ENCODE results near the gene ZC3H12D.

The ZC3H12D gene

GRCh38 chr6:149484733-149485700, at the start of gene ZC3H12D:
Gene ZC3H12D, minus strand, starts transcription at chr6:149485014. Its CDS starts 10,471 bp downstream, at chr6:149474543.
- H3F3A ChIP-seq (ENCODE audit: insufficient read depth, low read length), result no peaks in the 10 kb centered on the region
- H2AFZ ChIP-seq (ENCODE audit: low read length), result no peak within 1 kb of the TSS
- no peak for DNase-seq
- no peaks in the 10 kb centered on the region for H3K36me3 ChIP-seq (replicated peaks; ENCODE audit: insufficient read depth, low read length)
- H3K4me1 ChIP-seq (ENCODE audit: low read length), result no peaks in the 10 kb centered on the region
- no peaks in the 10 kb centered on the region for H3K79me2 ChIP-seq (ENCODE audit: low read length)
- no peaks in the 10 kb centered on the region for H3K27me3 ChIP-seq (replicated peaks; ENCODE audit: insufficient read depth, low read length)
- H3K9ac ChIP-seq (ENCODE audit: low read length), result no peak within 1 kb of the TSS
- no peak within 1 kb of the TSS for H3K27ac ChIP-seq (ENCODE audit: low read length)
- H3K9me2 ChIP-seq (replicated peaks; ENCODE audit: insufficient read depth, low read length), result no peaks in the 10 kb centered on the region
- no peak within 1 kb of the TSS for H3K4me3 ChIP-seq (ENCODE audit: low read length)
- H3K9me3 ChIP-seq (replicated peaks; ENCODE audit: insufficient read depth, low read length), result no peaks in the 10 kb centered on the region
- H3K4me2 ChIP-seq (ENCODE audit: low read depth, low read length), result no peak within 1 kb of the TSS
- no peaks in the 10 kb centered on the region for H4K20me1 ChIP-seq (ENCODE audit: insufficient read depth, low read length)
- TF ChIP-seq CTCF (IDR thresholded peaks at IDR 0.05; ENCODE audit: low read length), result no peak
- no peak for TF ChIP-seq EZH2 (optimal IDR thresholded peaks at IDR 0.05; ENCODE audit: low read depth, low read length)
- no peak for TF ChIP-seq EZH2phosphoT487 (IDR thresholded peaks at IDR 0.05; ENCODE audit: low read length)

- no peaks in the 10 kb centered on the region for H3K79me2 ChIP-seq (ENCODE audit: low read length)
- no peaks in the 10 kb centered on the region for H3K27me3 ChIP-seq (replicated peaks; ENCODE audit: insufficient read depth, low read length)
- no peaks in the 10 kb centered on the region for H3K4me1 ChIP-seq (ENCODE audit: low read length)
- no peak overlapping the region for H3K27ac ChIP-seq (ENCODE audit: low read length)
- H2AFZ ChIP-seq (ENCODE audit: low read length), result no peak overlapping the region
- H4K20me1 ChIP-seq (ENCODE audit: insufficient read depth, low read length), result no peaks in the 10 kb centered on the region
- H3F3A ChIP-seq (ENCODE audit: insufficient read depth, low read length), result no peaks in the 10 kb centered on the region
- H3K9me3 ChIP-seq (replicated peaks; ENCODE audit: insufficient read depth, low read length), result no peaks in the 10 kb centered on the region
- H3K4me2 ChIP-seq (ENCODE audit: low read depth, low read length), result no peak overlapping the region
- H3K9ac ChIP-seq (ENCODE audit: low read length), result no peak overlapping the region
- no peaks in the 10 kb centered on the region for H3K9me2 ChIP-seq (replicated peaks; ENCODE audit: insufficient read depth, low read length)
- no peak for TF ChIP-seq CTCF (IDR thresholded peaks at IDR 0.05; ENCODE audit: low read length)
- no peak for TF ChIP-seq EZH2 (optimal IDR thresholded peaks at IDR 0.05; ENCODE audit: low read depth, low read length)
- TF ChIP-seq EZH2phosphoT487 (IDR thresholded peaks at IDR 0.05; ENCODE audit: low read length), result no peak
- H3K4me3 ChIP-seq (ENCODE audit: low read length), result no peak overlapping the region
- DNase-seq, result no peak
- no peaks in the 10 kb centered on the region for H3K36me3 ChIP-seq (replicated peaks; ENCODE audit: insufficient read depth, low read length)
Observed at GRCh38 chr6:149529650-149530049, 44.8 kb upstream of the ZC3H12D start.

- H4K20me1 ChIP-seq (ENCODE audit: insufficient read depth, low read length), result no peaks in the 10 kb centered on the region
- no peaks in the 10 kb centered on the region for H3K27me3 ChIP-seq (replicated peaks; ENCODE audit: insufficient read depth, low read length)
- H3K36me3 ChIP-seq (replicated peaks; ENCODE audit: insufficient read depth, low read length), result no peaks in the 10 kb centered on the region
- H3K9me3 ChIP-seq (replicated peaks; ENCODE audit: insufficient read depth, low read length), result no peaks in the 10 kb centered on the region
- H3K4me3 ChIP-seq (ENCODE audit: low read length), result no peak overlapping the region
- no peak overlapping the region for H2AFZ ChIP-seq (ENCODE audit: low read length)
- no peak overlapping the region for H3K4me2 ChIP-seq (ENCODE audit: low read depth, low read length)
- no peak for TF ChIP-seq EZH2phosphoT487 (IDR thresholded peaks at IDR 0.05; ENCODE audit: low read length)
- no peak for TF ChIP-seq EZH2 (optimal IDR thresholded peaks at IDR 0.05; ENCODE audit: low read depth, low read length)
- TF ChIP-seq CTCF (IDR thresholded peaks at IDR 0.05; ENCODE audit: low read length), result no peak
- no peaks in the 10 kb centered on the region for H3F3A ChIP-seq (ENCODE audit: insufficient read depth, low read length)
- H3K27ac ChIP-seq (ENCODE audit: low read length), result no peak overlapping the region
- DNase-seq, result no peak
- no peak overlapping the region for H3K9ac ChIP-seq (ENCODE audit: low read length)
- no peaks in the 10 kb centered on the region for H3K4me1 ChIP-seq (ENCODE audit: low read length)
- H3K79me2 ChIP-seq (ENCODE audit: low read length), result no peaks in the 10 kb centered on the region
- H3K9me2 ChIP-seq (replicated peaks; ENCODE audit: insufficient read depth, low read length), result no peaks in the 10 kb centered on the region
Observed at GRCh38 chr6:149515494-149515893, 30.7 kb upstream of the ZC3H12D start.

Measured in MM.1S (cell line).